Limb (tissue), 2 donors: ENCODE measurements around the gene SAMMSON.

ENCODE experiments used
- DNase-seq, 2 donors: peaks; one replicate each; pipeline ENCODE4 v3.0.0-alpha.2; 2016; ENCODE audit errors: extremely low spot score in 2 of 2

The SAMMSON gene

GRCh38 chr3:69999140-70000027, at the start of gene SAMMSON:
Gene SAMMSON, plus strand, starts transcription at chr3:69999733.
- DNase-seq: peak in 1 of 2 donors; percentile 37

GRCh38 chr3:69951616-69952015, 47.9 kb upstream of the SAMMSON start:
- no peak for DNase-seq

- DNase-seq: no peak
These were observed 40.0 kb upstream of the SAMMSON start for GRCh38 chr3:69959581-69959980.

- no peak for DNase-seq
These were observed 37.7 kb upstream of the SAMMSON start for GRCh38 chr3:69961706-69962439.

DNA sequence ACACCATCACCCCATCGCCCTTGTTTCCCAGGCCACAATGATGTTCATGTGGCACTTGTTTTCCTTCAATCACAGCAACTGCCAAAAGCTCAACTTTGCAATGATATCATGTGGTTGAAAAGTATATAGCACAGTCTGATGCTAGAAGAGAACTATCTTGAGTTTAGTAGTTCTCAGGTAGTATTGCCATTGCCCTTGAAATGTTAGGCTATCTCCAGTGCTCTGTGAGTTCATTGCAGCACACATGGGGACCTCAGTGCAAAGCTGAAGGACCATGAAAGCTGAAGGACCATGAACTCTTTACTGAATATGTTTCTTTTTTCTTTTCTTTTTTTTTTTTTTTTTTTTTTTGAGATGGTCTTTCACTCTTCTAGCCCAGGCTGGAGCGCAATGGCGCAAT, 35.9 kb upstream of the SAMMSON start:
- DNase-seq: no peak

DNA sequence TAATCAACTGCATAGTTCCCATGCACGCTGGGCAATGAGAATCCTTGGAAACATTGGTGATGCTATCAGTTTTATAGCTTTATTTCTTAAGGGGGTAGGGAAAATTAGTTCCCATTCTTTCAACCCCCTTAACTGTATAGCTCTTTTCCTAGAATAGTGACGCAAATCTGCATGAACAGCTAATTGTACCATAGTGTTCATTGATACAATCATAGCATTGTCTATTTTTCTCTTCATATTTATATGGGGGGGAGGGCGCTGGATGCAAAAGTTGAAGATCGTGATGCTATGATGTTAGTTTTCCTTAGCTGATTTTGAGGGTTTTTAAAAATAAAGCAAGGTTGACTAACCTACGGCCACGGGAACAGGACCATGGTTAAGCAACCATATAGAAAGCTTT, 32.4 kb upstream of the SAMMSON start:
- DNase-seq: no peak

DNA sequence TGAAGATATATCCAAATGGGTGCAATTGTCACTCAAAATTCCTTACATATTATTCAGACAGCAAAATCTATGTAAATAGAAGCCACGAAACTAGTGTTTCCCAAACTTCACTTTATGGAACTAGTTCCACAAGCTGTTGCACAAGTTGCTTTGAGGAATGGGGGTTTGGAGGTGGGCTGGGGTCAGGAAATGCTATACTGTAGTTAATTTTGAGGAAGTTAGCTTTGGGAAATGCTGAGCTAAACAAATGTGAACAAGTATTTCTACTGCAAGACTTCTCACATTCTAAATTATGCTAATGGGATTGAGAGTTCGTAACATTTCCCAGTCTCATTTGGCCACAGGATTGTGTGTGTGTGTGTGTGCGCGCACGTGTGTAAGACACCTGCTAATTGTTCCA, 28.7 kb upstream of the SAMMSON start:
- no peak for DNase-seq

DNA sequence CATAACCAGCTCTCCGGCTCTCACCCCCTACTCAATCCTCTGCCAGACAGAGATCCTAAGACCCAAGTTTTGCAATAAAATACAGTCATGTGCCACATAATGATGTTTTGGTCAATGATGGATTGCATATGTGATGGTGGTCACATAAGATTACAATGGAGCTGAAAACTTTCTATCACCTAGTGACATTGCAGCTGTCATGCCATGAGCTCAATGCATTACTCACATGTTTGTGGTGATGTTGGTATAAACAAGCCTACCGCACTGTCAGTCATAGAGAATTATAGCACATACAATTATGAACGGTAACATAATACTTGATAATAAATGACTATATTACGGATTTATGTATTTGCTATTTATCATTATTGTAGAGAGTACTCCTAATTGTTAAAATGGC, 26.9 kb upstream of the SAMMSON start:
- DNase-seq: no peak

- no peak for DNase-seq
These were observed 23.5 kb upstream of the SAMMSON start for GRCh38 chr3:69976021-69976420.

GRCh38 chr3:69983546-69984265, 15.8 kb upstream of the SAMMSON start:
- DNase-seq: no peak

- no peak for DNase-seq
These were observed 14.3 kb upstream of the SAMMSON start for GRCh38 chr3:69985266-69985665.

DNA sequence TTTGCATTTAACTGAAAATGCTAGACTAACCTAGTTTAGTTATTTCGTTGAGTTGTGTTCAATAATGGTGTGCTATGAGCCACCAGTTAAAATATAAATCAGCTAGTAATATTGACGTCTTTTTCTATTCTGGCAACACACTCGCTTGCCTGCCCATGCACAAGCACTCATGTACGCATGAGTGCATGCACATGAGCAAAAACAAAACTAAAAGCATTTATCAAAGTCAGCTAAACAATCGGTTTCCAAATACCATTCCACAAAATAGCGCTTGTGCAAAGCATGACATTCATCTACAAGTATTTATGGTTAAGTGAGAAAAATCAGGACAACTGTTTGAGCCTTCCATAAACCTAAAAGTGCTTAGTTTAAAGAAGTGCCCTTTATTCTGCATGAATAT, 13.1 kb upstream of the SAMMSON start:
- DNase-seq: no peak

- DNase-seq: no peak
These were observed 11.7 kb upstream of the SAMMSON start for GRCh38 chr3:69987833-69988232.

DNA sequence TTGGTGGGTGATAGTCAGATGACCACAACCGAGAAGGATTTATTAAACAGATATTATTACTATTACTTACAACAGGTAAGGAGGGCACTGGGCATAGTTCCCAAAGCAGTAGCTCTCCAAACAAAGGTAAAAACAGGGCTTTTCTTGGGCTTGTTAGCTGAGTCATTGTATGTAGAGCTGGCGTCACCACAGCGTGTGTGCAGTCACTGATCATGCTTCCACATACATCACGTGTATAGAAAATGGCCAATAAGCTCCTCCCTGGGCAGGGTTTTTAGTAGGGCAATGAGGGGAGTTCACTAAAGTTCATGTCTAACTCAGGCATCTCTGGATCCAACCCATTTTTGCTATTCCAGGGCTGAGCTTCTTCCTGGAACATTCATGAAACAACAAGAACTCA, 5.8 kb upstream of the SAMMSON start:
- no peak for DNase-seq

- no peak for DNase-seq
These were observed 4.6 kb upstream of the SAMMSON start for GRCh38 chr3:69994919-69995318.

DNA sequence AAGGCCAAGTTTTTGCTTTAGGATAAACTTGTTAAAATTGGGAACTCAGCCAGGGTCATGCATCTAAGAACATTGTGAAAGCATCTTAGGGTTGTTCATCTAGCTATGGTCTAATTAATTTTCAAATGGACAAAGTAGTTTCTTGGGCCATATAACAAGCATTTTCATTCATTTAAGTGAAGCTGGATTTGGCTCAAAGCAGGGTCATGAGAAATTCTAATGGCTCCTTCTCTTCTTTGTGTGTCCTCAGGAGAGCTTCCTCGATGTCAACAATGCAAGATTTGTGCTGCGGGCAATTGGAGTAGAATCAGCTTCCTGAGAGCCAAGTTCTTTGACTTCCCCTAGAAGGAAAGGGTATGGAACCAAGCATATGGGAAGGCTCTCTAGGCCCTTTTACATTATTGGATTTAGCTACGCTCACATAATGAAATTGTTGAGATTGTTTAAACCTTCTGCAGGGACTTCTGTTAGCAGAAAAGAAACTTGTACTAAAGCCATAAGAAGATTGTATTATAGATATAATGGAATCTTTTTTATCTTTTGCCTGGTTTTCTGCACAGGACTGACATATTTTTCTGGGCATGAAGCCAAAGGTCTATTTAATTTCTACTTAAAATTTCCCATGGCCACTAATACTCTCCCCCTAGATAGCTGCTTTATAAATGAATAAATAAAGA, 1.8 kb upstream of the SAMMSON start:
- peak in 1 of 2 donors; percentile 82 for DNase-seq

- DNase-seq: no peak
These were observed 784 bp upstream of the SAMMSON start for GRCh38 chr3:69998759-69999139.

DNA sequence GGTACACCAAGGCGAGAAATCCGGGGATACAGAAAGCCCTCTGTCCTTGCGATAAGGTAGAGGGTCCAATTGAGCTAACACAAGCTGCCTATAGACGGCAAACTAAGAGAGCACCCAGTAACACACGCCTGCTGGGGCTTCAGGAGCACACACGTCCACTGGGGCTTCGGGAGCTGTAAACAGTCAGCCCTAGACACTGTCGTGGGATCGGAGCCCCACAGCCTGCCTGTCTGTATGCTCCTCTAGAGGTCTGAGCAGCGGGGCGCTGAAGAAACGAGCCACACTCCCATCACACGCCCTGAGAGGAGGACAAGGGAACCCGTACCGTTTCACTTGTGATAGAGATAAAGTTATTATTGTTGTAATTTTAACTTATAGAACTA, 486 bp downstream of the SAMMSON start:
- DNase-seq: no peak

DNA sequence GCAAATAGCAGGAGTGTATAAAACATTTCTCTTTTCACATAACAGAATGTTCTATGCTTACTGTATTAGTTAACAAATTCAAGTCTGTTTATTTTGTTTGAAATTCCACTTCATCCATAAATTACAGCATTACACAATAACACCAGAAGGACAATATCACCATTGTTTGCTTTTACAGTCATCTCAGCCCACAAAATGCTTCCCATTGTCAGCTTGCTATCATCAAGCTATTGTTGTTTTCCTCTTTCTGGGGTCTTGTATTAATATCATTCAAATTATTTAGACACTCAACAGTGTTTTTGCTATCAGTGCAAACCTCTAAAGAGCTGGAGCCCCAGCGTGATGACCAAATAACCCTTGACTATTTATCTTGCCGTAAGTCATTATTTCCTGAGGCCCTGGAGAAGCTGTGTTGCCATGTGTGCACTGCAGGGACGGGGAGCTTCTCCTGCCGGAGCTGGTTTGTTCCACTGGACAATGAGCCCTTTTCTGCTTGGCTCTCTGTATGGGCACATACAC, 1.1 kb downstream of the SAMMSON start:
- DNase-seq: no peak

- no peak for DNase-seq
These were observed 3.6 kb downstream of the SAMMSON start for GRCh38 chr3:70003119-70003518.

DNA sequence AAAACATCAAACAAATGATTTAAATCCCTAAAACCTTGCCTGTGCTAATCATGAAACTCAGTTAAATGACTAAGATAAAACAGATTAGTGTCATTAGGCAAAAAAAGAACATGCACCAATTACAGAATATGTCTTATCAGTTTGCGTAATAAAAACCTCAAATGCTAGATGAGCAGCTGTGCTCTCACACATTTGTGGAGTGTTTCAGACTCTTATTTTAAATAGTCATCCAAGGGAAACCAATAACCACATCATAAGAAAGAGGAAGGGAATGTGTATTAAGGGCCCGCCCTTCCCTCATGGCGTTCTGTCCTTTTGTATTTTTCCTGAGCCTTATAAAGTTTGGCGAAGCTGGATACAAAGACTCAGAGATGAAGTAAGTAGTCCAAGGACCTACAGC, 6.6 kb downstream of the SAMMSON start:
- no peak for DNase-seq
